Measurements from ENCODE around the gene CDH4. TPM values are rescaled to one million over a fixed set of nuclear protein-coding genes. Genes with fewer than 3 reads are reported as not detected.

CDH4 gene
- total RNA-seq, 1 donor = 8.6 TPM

DNA sequence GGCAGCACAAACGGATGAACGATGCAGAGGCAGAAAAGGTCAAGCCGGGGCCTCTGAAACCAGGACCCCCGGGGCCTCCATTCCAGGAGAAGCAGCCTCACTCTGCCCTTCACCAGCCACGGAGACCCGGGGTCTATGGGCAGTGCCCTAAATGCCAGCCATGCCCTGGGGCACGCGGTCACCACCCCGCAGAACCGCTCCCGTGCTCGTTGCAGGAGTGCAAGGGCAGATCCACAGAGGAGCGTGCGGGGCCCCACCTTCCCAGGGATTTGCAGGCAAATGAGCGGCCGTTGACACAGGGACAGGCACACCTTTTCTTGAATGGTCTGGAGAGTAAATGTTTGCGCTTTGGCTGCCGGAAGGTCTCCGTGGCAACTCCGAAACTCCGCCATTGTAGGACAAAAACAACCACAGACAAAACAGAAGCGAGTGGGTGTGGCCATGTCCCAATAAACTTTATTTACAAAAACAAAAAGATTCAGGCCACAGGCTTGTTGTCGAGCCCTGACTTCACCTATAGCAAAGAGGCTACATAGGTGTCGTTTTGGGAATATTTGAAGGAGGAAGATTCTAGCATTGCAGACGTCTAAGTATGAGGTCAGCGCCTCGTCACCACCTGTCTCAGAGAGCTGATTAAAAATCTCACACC lies 650.3 kb downstream of the CDH4 start:
- DNase-seq (ENCODE audit: low read depth in 2 of 3, low spot score in 2 of 3) = no peak

GRCh38 chr20:61903575-61904340 lies 651.7 kb downstream of the CDH4 start:
- DNase-seq (ENCODE audit: low read depth in 2 of 3, low spot score in 2 of 3) = no peak

GRCh38 chr20:61904456-61904855 lies 652.4 kb downstream of the CDH4 start:
- DNase-seq (ENCODE audit: low read depth in 2 of 3, low spot score in 2 of 3) = no peak

DNA sequence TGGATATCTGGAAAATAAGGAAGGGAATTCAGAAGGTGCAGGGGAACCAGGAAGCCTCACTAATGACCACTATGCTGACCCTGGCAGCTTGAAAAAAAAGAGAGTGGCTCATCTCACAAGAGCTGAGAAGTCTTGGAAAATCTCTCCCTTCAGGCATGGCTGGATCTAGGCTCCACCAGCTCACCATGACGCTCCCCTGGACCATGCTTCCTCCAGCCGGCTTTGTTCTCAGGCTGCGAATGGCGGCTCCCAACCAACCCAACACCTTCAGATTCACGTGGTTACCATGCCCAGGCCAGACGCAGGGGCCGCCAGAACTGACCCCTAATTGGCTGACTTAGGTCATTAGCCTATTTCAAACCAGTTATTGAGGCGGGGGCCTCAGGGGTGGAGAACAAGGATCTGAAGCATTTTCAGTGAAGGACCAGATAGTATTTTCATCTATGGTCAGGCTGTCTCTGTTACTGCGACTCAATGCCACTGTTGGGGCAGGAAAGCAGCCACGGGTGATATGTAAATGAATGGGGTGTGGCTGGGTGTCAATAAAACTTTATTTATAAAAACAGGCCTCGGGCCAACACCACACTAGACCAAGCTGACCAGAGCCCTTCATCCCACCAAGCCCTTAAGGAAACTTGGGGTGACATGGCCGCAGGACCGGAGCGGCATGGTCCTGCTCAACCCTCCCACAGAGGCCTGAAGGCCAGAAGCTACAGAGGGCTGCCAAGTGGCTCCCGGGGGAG lies 653.9 kb downstream of the CDH4 start:
- no peak for DNase-seq (ENCODE audit: low read depth in 2 of 3, low spot score in 2 of 3)

DNA sequence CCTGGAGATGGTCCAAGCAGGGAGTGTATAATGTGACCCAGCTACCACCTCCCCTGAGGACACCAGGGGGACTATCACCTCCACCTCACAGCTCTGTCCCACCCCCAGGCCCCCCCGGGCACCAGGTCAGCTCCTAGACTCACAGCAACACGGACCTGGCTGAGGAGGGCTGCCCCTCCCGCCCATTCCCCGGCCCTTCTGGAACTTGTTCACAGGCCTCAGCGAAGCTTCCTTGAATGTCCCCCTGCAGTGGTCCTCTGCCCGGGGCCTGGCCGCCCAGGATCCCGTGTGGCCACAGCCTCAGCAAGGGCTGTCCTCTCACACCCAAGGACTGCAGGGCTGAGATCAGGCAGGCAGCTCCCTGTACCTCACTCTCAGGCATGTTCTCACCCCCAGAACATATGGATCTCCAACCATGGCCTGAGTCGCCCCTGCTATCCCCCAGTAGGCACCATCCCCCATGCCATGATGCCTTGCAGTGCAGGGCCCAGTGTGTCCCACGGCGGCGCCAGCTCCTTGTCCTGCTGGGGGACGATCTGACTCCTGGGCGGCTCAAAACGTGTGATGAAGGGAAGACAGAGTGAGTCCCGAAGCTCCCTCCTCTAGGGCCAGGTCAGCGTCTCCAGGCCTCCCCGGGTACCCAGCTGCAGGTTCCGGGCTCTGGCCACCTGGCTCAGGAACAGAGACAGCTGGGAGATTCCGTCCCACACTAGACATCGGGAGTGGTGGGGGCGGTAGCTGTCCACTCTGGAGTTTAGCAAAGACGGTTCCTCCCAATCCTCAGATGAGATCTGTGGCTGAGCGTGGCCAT lies 655.2 kb downstream of the CDH4 start:
- DNase-seq (ENCODE audit: low read depth in 2 of 3, low spot score in 2 of 3) = no peak

- DNase-seq (ENCODE audit: low read depth in 2 of 3, low spot score in 2 of 3) = no peak
Measured at GRCh38 chr20:61908057-61909026, 656.3 kb downstream of the CDH4 start.

DNA sequence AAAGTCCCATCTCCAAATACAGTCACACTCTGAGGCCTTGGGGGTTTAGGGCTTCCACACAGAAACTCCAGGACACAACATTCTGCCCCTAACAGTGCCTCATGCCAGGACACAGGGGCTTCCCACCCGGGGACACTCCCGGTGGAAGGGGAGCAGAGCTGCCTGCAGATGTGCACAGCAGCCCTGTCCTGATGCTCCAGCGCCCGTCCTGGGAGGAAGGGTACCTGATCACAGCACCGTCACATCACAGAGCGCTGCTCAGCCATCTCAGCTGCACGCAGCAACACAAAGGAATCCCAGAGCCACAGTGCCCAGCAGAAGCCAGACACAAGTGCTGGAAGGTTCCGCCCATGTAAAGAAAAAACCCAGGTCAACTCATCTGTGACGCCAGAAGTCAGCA lies 657.0 kb downstream of the CDH4 start:
- no peak for DNase-seq (ENCODE audit: low read depth in 2 of 3, low spot score in 2 of 3)

DNA sequence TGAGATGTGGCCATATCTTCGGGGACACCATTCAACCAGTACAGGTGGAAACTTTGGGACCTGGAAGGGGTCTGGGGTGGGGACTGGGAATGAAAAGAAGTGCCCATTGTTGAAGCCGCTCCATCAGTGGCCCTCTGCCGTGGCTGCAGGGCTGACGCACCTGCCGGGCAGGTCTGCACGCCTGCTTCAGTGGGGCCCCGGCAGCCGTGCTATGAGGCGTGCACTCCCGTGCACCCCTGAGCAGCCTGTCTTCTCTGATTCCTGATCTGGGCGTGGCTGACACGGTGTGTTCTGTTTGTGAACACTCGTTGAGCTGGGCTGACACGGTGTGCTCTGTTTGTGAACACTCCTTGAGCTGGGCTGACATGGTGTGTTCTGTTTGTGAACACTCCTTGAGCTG lies 657.8 kb downstream of the CDH4 start:
- no peak for DNase-seq (ENCODE audit: low read depth in 2 of 3, low spot score in 2 of 3)

GRCh38 chr20:61911824-61912223 lies 659.8 kb downstream of the CDH4 start:
- no peak for DNase-seq (ENCODE audit: low read depth in 2 of 3, low spot score in 2 of 3)

- DNase-seq (ENCODE audit: low read depth in 2 of 3, low spot score in 2 of 3) = peak in 1 of 3 donors; percentile 61
Measured at GRCh38 chr20:61912665-61913422, 660.8 kb downstream of the CDH4 start.

DNA sequence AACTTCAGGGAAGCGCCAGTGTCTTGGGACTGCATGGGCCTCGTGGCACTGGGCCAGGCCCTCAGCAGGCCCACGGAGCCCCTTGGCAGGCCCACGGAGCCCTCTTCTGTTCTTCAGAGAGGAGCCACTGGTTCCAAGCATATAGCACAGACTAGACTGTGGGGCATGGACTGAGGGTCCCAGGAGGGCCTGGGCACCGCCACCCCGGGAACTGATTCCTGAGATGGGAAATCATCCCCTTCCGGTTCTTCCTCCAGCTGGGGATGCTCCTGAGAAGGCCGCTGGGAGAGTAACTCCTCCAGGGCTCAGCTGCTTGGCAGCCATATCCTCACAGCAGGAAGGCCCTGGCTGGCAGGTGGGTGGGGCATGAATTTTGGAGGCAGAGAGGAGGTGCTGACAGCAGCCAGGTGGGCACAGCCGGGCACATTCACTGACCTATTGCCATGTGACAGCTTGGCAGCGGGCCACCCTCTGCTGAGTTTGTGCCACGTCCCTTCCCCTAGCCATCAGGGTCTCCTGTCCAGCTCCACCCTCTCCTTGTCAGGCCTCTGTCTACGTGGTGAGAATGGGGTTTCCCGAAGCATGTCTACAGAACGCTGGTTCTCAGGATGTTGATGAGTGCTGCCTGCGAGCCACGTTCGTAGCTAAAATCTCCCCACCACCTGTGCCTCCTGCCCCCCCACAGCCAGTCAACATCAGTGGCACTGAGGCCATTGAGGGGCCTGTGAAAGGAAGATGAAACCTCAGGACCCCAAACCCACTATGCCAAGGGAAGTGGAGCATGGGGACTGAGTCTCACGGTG lies 661.6 kb downstream of the CDH4 start:
- DNase-seq (ENCODE audit: low read depth in 2 of 3, low spot score in 2 of 3) = no peak

- DNase-seq (ENCODE audit: low read depth in 2 of 3, low spot score in 2 of 3) = no peak
Measured at GRCh38 chr20:61915101-61915500, 663.0 kb downstream of the CDH4 start.

DNA sequence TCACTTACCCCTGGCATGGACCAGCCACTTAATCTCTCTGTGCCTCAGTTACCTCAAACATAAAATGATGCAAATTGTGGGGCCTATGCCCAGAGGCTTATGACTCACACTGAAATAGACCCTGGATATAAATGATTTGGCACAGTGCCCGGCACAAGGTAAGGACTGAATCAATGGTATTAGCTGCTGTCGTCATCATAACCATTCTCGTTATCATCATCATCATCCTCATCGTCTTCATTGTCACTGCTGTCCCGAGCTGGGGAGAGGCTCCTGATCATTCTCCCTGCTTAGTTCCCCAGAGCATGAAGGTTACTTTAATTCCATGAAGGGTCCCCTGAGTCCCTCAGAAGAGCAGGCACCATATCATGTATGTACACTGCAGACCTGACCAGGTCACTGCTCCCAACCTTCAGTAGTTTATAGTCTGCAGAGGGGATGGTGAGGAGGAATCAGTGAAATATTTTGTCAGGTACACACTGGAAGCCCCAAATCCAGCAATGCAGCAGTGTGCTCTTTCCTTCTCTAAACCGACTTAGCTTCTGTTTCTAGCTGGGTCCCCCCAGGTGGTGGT lies 664.3 kb downstream of the CDH4 start:
- no peak for DNase-seq (ENCODE audit: low read depth in 2 of 3, low spot score in 2 of 3)

- DNase-seq (ENCODE audit: low read depth in 2 of 3, low spot score in 2 of 3) = no peak
Measured at GRCh38 chr20:61917474-61918145, 665.5 kb downstream of the CDH4 start.

GRCh38 chr20:61918548-61918947 lies 666.5 kb downstream of the CDH4 start:
- no peak for DNase-seq (ENCODE audit: low read depth in 2 of 3, low spot score in 2 of 3)

DNA sequence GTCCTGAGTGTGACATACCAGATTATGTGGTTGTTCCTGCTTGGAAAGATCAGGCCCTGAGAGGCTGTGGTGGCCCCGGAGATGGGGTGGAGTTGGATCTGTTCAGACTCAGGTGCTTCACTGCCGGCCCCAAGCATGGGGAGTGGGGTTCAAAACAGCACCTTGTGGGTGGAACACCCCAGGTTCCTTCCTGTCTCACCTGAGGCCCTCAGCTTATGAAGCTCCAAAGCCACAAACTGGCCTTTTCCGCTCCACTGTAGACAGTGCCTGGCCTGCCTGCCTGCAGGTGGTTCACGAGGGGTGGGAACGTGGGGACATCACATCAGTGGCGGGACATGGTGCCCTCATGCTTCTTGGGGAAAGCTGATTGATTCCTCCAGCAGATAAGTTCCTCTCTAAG lies 667.2 kb downstream of the CDH4 start:
- no peak for DNase-seq (ENCODE audit: low read depth in 2 of 3, low spot score in 2 of 3)

DNA sequence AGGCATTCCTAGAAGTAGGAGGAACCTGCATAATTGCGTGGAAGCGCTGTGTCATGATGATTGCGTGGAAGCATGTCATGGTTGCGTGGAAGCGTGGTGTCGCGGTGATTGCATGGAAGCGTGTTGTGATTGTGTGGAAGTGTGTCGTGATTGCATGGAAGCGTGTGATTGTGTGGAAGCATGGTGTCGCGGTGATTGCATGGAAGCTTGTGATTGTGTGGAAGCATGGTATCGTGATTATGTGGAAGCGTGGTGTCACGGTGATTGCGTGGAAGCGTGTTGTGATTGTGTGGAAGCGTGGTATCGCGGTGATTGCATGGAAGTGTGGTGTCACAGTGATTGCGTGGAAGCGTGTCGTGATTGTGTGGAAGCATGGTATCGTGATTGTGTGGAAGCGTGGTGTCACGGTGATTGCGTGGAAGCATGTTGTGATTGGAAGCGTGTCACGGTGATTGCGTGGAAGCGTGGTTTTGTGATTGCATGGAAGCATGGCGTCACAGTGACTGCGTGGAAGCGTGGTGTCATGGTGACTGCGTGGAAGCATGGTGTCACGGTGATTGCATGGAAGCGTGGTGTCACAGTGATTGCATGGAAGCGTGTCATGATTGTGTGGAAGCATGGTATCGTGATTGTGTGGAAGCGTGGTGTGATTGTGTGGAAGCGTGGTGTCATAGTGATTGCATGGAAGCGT lies 667.8 kb downstream of the CDH4 start:
- DNase-seq (ENCODE audit: low read depth in 2 of 3, low spot score in 2 of 3) = no peak
